ENCODE results near the gene ADGRG6.

GRCh38 chr6:142374965-142375733, 73.3 kb downstream of the ADGRG6 start:
- TF ChIP-seq CTCF (IDR thresholded peaks at IDR 0.05; ENCODE audit: low read depth, low read length, missing input control): no peak
- TF ChIP-seq YY1 (IDR thresholded peaks at IDR 0.05): peak; percentile 77
- peak; percentile 48 to 57 for TF ChIP-seq RAD21 (IDR thresholded peaks at IDR 0.05)
- TF ChIP-seq REST (IDR thresholded peaks at IDR 0.05): peak; percentile 76
- TF ChIP-seq ATF3 (IDR thresholded peaks at IDR 0.05): peak; percentile 57
- peak; percentile 83 to 86 for TF ChIP-seq RXRA (IDR thresholded peaks at IDR 0.05)
- peak; percentile 33 for TF ChIP-seq TAF1 (conservative IDR thresholded peaks at IDR 0.05)
- peak; percentile 76 for TF ChIP-seq MAX (IDR thresholded peaks at IDR 0.05)
- TF ChIP-seq NR2F2 (IDR thresholded peaks at IDR 0.05): peak; percentile 81

Measured in liver (tissue), 3 donors.